ENCODE results near the gene TUSC2.
A peak's percentile ranks its signal among the peaks of the same experiment; 100 is the strongest.
"Not testable (repeated sequence)": the region's sequence is repeated elsewhere in the genome, so short reads cannot be mapped to it uniquely, and the experiment has no call there.

The TUSC2 gene

GRCh38 chr3:50288387-50289007 is 39.5 kb downstream of the TUSC2 start:
- H3K27ac ChIP-seq (ENCODE audit: poor library complexity, severe bottlenecking) = no peak overlapping the region
- H3K9me3 ChIP-seq (ENCODE audit: severe bottlenecking) = no peaks in the 10 kb centered on the region
- no peaks in the 10 kb centered on the region for H3K27me3 ChIP-seq (ENCODE audit: insufficient read depth, poor library complexity, severe bottlenecking)
- no peak for TF ChIP-seq CTCF (IDR thresholded peaks at IDR 0.05; ENCODE audit: poor library complexity, severe bottlenecking)
- DNase-seq (ENCODE audit: low spot score) = no peak
- no peak overlapping the region for H3K4me3 ChIP-seq (ENCODE audit: severe bottlenecking)
- no peaks in the 10 kb centered on the region for H3K4me1 ChIP-seq (ENCODE audit: insufficient read depth, poor library complexity, severe bottlenecking)
- ATAC-seq (ENCODE audit: low read depth) = no peak
- H3K36me3 ChIP-seq (ENCODE audit: low read depth) = peaks cover 37% of the 10 kb centered on the region

GRCh38 chr3:50287262-50287661 is 40.8 kb downstream of the TUSC2 start:
- H3K27me3 ChIP-seq (ENCODE audit: insufficient read depth, poor library complexity, severe bottlenecking) = no peaks in the 10 kb centered on the region
- H3K36me3 ChIP-seq (ENCODE audit: low read depth) = peaks cover 37% of the 10 kb centered on the region
- no peaks in the 10 kb centered on the region for H3K4me1 ChIP-seq (ENCODE audit: insufficient read depth, poor library complexity, severe bottlenecking)
- no peak overlapping the region for H3K27ac ChIP-seq (ENCODE audit: poor library complexity, severe bottlenecking)
- TF ChIP-seq CTCF (IDR thresholded peaks at IDR 0.05; ENCODE audit: poor library complexity, severe bottlenecking) = no peak
- H3K9me3 ChIP-seq (ENCODE audit: severe bottlenecking) = no peaks in the 10 kb centered on the region
- no peak overlapping the region for H3K4me3 ChIP-seq (ENCODE audit: severe bottlenecking)
- DNase-seq (ENCODE audit: low spot score) = no peak
- no peak for ATAC-seq (ENCODE audit: low read depth)

GRCh38 chr3:50286322-50287227 is 41.4 kb downstream of the TUSC2 start:
- Histone ChIP-seq H3K4me3 (ENCODE audit: severe bottlenecking) (no peak overlapping the region), H3K27ac (ENCODE audit: poor library complexity, severe bottlenecking) (no peak overlapping the region), H3K4me1 (ENCODE audit: insufficient read depth, poor library complexity, severe bottlenecking) (no peaks in the 10 kb centered on the region), H3K9me3 (ENCODE audit: severe bottlenecking) (no peaks in the 10 kb centered on the region), H3K27me3 (ENCODE audit: insufficient read depth, poor library complexity, severe bottlenecking) (no peaks in the 10 kb centered on the region), H3K36me3 (ENCODE audit: low read depth) (peaks cover 37% of the 10 kb centered on the region)
- ATAC-seq (ENCODE audit: low read depth) = no peak
- no peak for DNase-seq (ENCODE audit: low spot score)
- TF ChIP-seq CTCF (IDR thresholded peaks at IDR 0.05; ENCODE audit: poor library complexity, severe bottlenecking) = no peak

GRCh38 chr3:50284121-50284520 is 43.9 kb downstream of the TUSC2 start:
- H3K27ac ChIP-seq (ENCODE audit: poor library complexity, severe bottlenecking); H3K9me3 ChIP-seq (ENCODE audit: severe bottlenecking); ATAC-seq (ENCODE audit: low read depth); DNase-seq (ENCODE audit: low spot score); H3K4me1 ChIP-seq (ENCODE audit: insufficient read depth, poor library complexity, severe bottlenecking); H3K27me3 ChIP-seq (ENCODE audit: insufficient read depth, poor library complexity, severe bottlenecking); H3K4me3 ChIP-seq (ENCODE audit: severe bottlenecking): not testable (repeated sequence)
- H3K36me3 ChIP-seq (ENCODE audit: low read depth) = peaks cover 20% of the 10 kb centered on the region

- DNase-seq (ENCODE audit: low spot score) = no peak
Measured at GRCh38 chr3:50279255-50280016, 48.6 kb downstream of the TUSC2 start.

More at GRCh38 chr3:50279255-50280016, 48.6 kb downstream of the TUSC2 start:
- Histone ChIP-seq H3K4me3 (ENCODE audit: severe bottlenecking) (no peak overlapping the region), H3K27me3 (ENCODE audit: insufficient read depth, poor library complexity, severe bottlenecking) (no peaks in the 10 kb centered on the region), H3K36me3 (ENCODE audit: low read depth) (peaks cover 21% of the 10 kb centered on the region), H3K4me1 (ENCODE audit: insufficient read depth, poor library complexity, severe bottlenecking) (no peaks in the 10 kb centered on the region), H3K9me3 (ENCODE audit: severe bottlenecking) (no peaks in the 10 kb centered on the region), H3K27ac (ENCODE audit: poor library complexity, severe bottlenecking) (no peak overlapping the region)
- TF ChIP-seq CTCF (IDR thresholded peaks at IDR 0.05; ENCODE audit: poor library complexity, severe bottlenecking) = no peak
- peak; percentile 15; the same call in 2 of the 3 replicates for ATAC-seq (ENCODE audit: low read depth)

All from RWPE2 (cell line).